MM.1S (cell line): ENCODE results near the gene YPEL4.

ENCODE experiments used
- DNase-seq: peaks from one replicate; pipeline ENCODE4 v3.0.0-alpha.2; 2015
- H2AFZ ChIP-seq: fragments of 300-600 bp; sonication (generic); 2 replicates; pipeline ENCODE4 v1.6.0; 2016; ENCODE audit warnings: antibody characterized with exemption, low read length
- H3F3A ChIP-seq: fragments of 300-600 bp; sonication (generic); 2 replicates; pipeline ENCODE4 v1.6.1; 2016; ENCODE audit warnings: mild to moderate bottlenecking, antibody characterized with exemption, low read length, moderate library complexity, mixed read lengths; ENCODE audit not compliant: insufficient read depth
- H3K27ac ChIP-seq: fragments of 300-600 bp; sonication (generic); 2 replicates; pipeline ENCODE4 v1.5.1; 2016; ENCODE audit warnings: mild to moderate bottlenecking, low read length
- H3K27me3 ChIP-seq: fragments of 300-600 bp; sonication (generic); replicated peaks from 2 replicates; pipeline ENCODE4 v1.6.0; 2016; ENCODE audit warnings: low read length; ENCODE audit not compliant: insufficient read depth
- H3K36me3 ChIP-seq: fragments of 300-600 bp; sonication (generic); replicated peaks from 2 replicates; pipeline ENCODE4 v1.6.1; 2016; ENCODE audit warnings: mild to moderate bottlenecking, low read length, mixed read lengths; ENCODE audit not compliant: insufficient read depth
- H3K4me1 ChIP-seq: fragments of 300-600 bp; sonication (generic); 2 replicates; pipeline ENCODE4 v1.6.1; 2016; ENCODE audit warnings: low read length, mixed read lengths
- H3K4me2 ChIP-seq: fragments of 300-600 bp; sonication (generic); 2 replicates; pipeline ENCODE4 v1.6.0; 2016; ENCODE audit warnings: low read depth, low read length
- H3K4me3 ChIP-seq: fragments of 300-600 bp; sonication (generic); 2 replicates; pipeline ENCODE4 v1.5.1; 2016; ENCODE audit warnings: low read length, mixed read lengths
- H3K79me2 ChIP-seq: fragments of 300-600 bp; sonication (generic); 2 replicates; pipeline ENCODE4 v1.6.1; 2016; ENCODE audit warnings: mixed run types, low read length, mixed read lengths
- H3K9ac ChIP-seq: fragments of 300-600 bp; sonication (generic); 2 replicates; pipeline ENCODE4 v1.6.1; 2016; ENCODE audit warnings: low read length, mixed read lengths
- H3K9me2 ChIP-seq: fragments of 300-600 bp; sonication (generic); replicated peaks from 2 replicates; pipeline ENCODE4 v1.6.1; 2016; ENCODE audit warnings: mild to moderate bottlenecking, low read length, mixed read lengths; ENCODE audit not compliant: insufficient read depth
- H3K9me3 ChIP-seq: fragments of 300-600 bp; sonication (generic); replicated peaks from 2 replicates; pipeline ENCODE4 v1.6.1; 2016; ENCODE audit warnings: mild to moderate bottlenecking, low read length, mixed read lengths; ENCODE audit not compliant: insufficient read depth
- H4K20me1 ChIP-seq: fragments of 300-600 bp; sonication (generic); 2 replicates; pipeline ENCODE4 v1.6.1; 2016; ENCODE audit warnings: mild to moderate bottlenecking, low read length, moderate library complexity, mixed read lengths; ENCODE audit not compliant: insufficient read depth
- CTCF ChIP-seq: fragments of 300-600 bp; sonication (generic); IDR thresholded peaks from 2 replicates; pipeline ENCODE4 v1.5.1; 2016; ENCODE audit warnings: antibody characterized with exemption, low read length, mixed read lengths
- EZH2 ChIP-seq: fragments of 300-600 bp; sonication (generic); optimal IDR thresholded peaks from 2 replicates; pipeline ENCODE3; 2017; ENCODE audit warnings: low read depth, mild to moderate bottlenecking, antibody characterized with exemption, low read length, mixed read lengths
- EZH2phosphoT487 ChIP-seq: fragments of 300-600 bp; sonication (generic); IDR thresholded peaks from 2 replicates; pipeline ENCODE4 v1.6.1; 2018; ENCODE audit warnings: antibody characterized with exemption, low read length

Gene YPEL4

GRCh38 chr11:57638005-57638781 lies 11.5 kb downstream of the YPEL4 start:
- H3K36me3 ChIP-seq = no peaks in the 10 kb centered on the region
- H3K4me3 ChIP-seq = peak overlapping the region; percentile 83
- H2AFZ ChIP-seq = peak overlapping the region; percentile 97
- H3K4me2 ChIP-seq = peak overlapping the region; percentile 98
- no peak overlapping the region for H3K27ac ChIP-seq
- H3F3A ChIP-seq = peaks cover 5% of the 10 kb centered on the region; the same call in 1 of the 2 replicates
- H4K20me1 ChIP-seq = no peaks in the 10 kb centered on the region
- no peaks in the 10 kb centered on the region for H3K9me2 ChIP-seq
- no peak for DNase-seq
- TF ChIP-seq EZH2 (no peak), CTCF (no peak; the same call in 1 of the 2 replicates), EZH2phosphoT487 (no peak)
- H3K79me2 ChIP-seq = no peaks in the 10 kb centered on the region
- H3K9me3 ChIP-seq = no peaks in the 10 kb centered on the region
- H3K9ac ChIP-seq = peak overlapping the region; percentile 67
- H3K27me3 ChIP-seq = no peaks in the 10 kb centered on the region
- peaks cover 3% of the 10 kb centered on the region; the same call in 1 of the 2 replicates for H3K4me1 ChIP-seq

- Histone ChIP-seq H3K9ac (peak overlapping the region; percentile 67; the same call in 1 of the 2 replicates), H3K4me3 (peak overlapping the region; percentile 83; the same call in 1 of the 2 replicates), H3K27ac (no peak overlapping the region), H3K4me2 (peak overlapping the region; percentile 98; the same call in 1 of the 2 replicates), H2AFZ (peak overlapping the region; percentile 97), H4K20me1 (no peaks in the 10 kb centered on the region), H3K36me3 (no peaks in the 10 kb centered on the region), H3K4me1 (peaks cover 3% of the 10 kb centered on the region; the same call in 1 of the 2 replicates), H3F3A (peaks cover 5% of the 10 kb centered on the region; the same call in 1 of the 2 replicates), H3K27me3 (no peaks in the 10 kb centered on the region), H3K9me2 (no peaks in the 10 kb centered on the region), H3K79me2 (no peaks in the 10 kb centered on the region), H3K9me3 (no peaks in the 10 kb centered on the region)
- no peak for DNase-seq
- TF ChIP-seq EZH2 (no peak), CTCF (no peak), EZH2phosphoT487 (no peak)
Measured at GRCh38 chr11:57637626-57638004, 12.1 kb downstream of the YPEL4 start.

- Histone ChIP-seq H3K27ac (no peak overlapping the region), H3K9me2 (no peaks in the 10 kb centered on the region), H3K9me3 (no peaks in the 10 kb centered on the region), H4K20me1 (no peaks in the 10 kb centered on the region), H3K9ac (no peak overlapping the region), H3K79me2 (no peaks in the 10 kb centered on the region), H3K4me2 (no peak overlapping the region), H3F3A (no peaks in the 10 kb centered on the region), H3K4me1 (no peaks in the 10 kb centered on the region), H3K36me3 (no peaks in the 10 kb centered on the region), H3K27me3 (no peaks in the 10 kb centered on the region), H3K4me3 (no peak overlapping the region), H2AFZ (no peak overlapping the region)
- TF ChIP-seq EZH2 = no peak
- TF ChIP-seq CTCF = no peak
- TF ChIP-seq EZH2phosphoT487 = no peak
- DNase-seq = no peak
Measured at GRCh38 chr11:57635246-57635645, 14.5 kb downstream of the YPEL4 start.
